MM.1S (cell line): ENCODE measurements around the gene SFTPB.
A peak's percentile ranks its signal among the peaks of the same experiment; 100 is the strongest.

Experiments used
- DNase-seq: peaks from one replicate; pipeline ENCODE4 v3.0.0-alpha.2; 2015
- H2AFZ ChIP-seq: fragments of 300-600 bp; sonication (generic); 2 replicates; pipeline ENCODE4 v1.6.0; 2016; ENCODE audit warnings: antibody characterized with exemption, low read length
- H3F3A ChIP-seq: fragments of 300-600 bp; sonication (generic); 2 replicates; pipeline ENCODE4 v1.6.1; 2016; ENCODE audit warnings: mild to moderate bottlenecking, antibody characterized with exemption, low read length, moderate library complexity, mixed read lengths; ENCODE audit not compliant: insufficient read depth
- H3K27ac ChIP-seq: fragments of 300-600 bp; sonication (generic); 2 replicates; pipeline ENCODE4 v1.5.1; 2016; ENCODE audit warnings: mild to moderate bottlenecking, low read length
- H3K27me3 ChIP-seq: fragments of 300-600 bp; sonication (generic); replicated peaks from 2 replicates; pipeline ENCODE4 v1.6.0; 2016; ENCODE audit warnings: low read length; ENCODE audit not compliant: insufficient read depth
- H3K36me3 ChIP-seq: fragments of 300-600 bp; sonication (generic); replicated peaks from 2 replicates; pipeline ENCODE4 v1.6.1; 2016; ENCODE audit warnings: mild to moderate bottlenecking, low read length, mixed read lengths; ENCODE audit not compliant: insufficient read depth
- H3K4me1 ChIP-seq: fragments of 300-600 bp; sonication (generic); 2 replicates; pipeline ENCODE4 v1.6.1; 2016; ENCODE audit warnings: low read length, mixed read lengths
- H3K4me2 ChIP-seq: fragments of 300-600 bp; sonication (generic); 2 replicates; pipeline ENCODE4 v1.6.0; 2016; ENCODE audit warnings: low read depth, low read length
- H3K4me3 ChIP-seq: fragments of 300-600 bp; sonication (generic); 2 replicates; pipeline ENCODE4 v1.5.1; 2016; ENCODE audit warnings: low read length, mixed read lengths
- H3K79me2 ChIP-seq: fragments of 300-600 bp; sonication (generic); 2 replicates; pipeline ENCODE4 v1.6.1; 2016; ENCODE audit warnings: mixed run types, low read length, mixed read lengths
- H3K9ac ChIP-seq: fragments of 300-600 bp; sonication (generic); 2 replicates; pipeline ENCODE4 v1.6.1; 2016; ENCODE audit warnings: low read length, mixed read lengths
- H3K9me2 ChIP-seq: fragments of 300-600 bp; sonication (generic); replicated peaks from 2 replicates; pipeline ENCODE4 v1.6.1; 2016; ENCODE audit warnings: mild to moderate bottlenecking, low read length, mixed read lengths; ENCODE audit not compliant: insufficient read depth
- H3K9me3 ChIP-seq: fragments of 300-600 bp; sonication (generic); replicated peaks from 2 replicates; pipeline ENCODE4 v1.6.1; 2016; ENCODE audit warnings: mild to moderate bottlenecking, low read length, mixed read lengths; ENCODE audit not compliant: insufficient read depth
- H4K20me1 ChIP-seq: fragments of 300-600 bp; sonication (generic); 2 replicates; pipeline ENCODE4 v1.6.1; 2016; ENCODE audit warnings: mild to moderate bottlenecking, low read length, moderate library complexity, mixed read lengths; ENCODE audit not compliant: insufficient read depth
- CTCF ChIP-seq: fragments of 300-600 bp; sonication (generic); IDR thresholded peaks from 2 replicates; pipeline ENCODE4 v1.5.1; 2016; ENCODE audit warnings: antibody characterized with exemption, low read length, mixed read lengths
- EZH2 ChIP-seq: fragments of 300-600 bp; sonication (generic); optimal IDR thresholded peaks from 2 replicates; pipeline ENCODE3; 2017; ENCODE audit warnings: low read depth, mild to moderate bottlenecking, antibody characterized with exemption, low read length, mixed read lengths
- EZH2phosphoT487 ChIP-seq: fragments of 300-600 bp; sonication (generic); IDR thresholded peaks from 2 replicates; pipeline ENCODE4 v1.6.1; 2018; ENCODE audit warnings: antibody characterized with exemption, low read length

The SFTPB gene

GRCh38 chr2:85712336-85712735, 44.3 kb upstream of the SFTPB start:
- no peak overlapping the region for H3K4me2 ChIP-seq
- H3F3A ChIP-seq: no peaks in the 10 kb centered on the region
- H3K9me3 ChIP-seq: no peaks in the 10 kb centered on the region
- H3K36me3 ChIP-seq: no peaks in the 10 kb centered on the region
- no peaks in the 10 kb centered on the region for H3K79me2 ChIP-seq
- no peaks in the 10 kb centered on the region for H3K27me3 ChIP-seq
- H3K4me1 ChIP-seq: peaks cover 19% of the 10 kb centered on the region
- no peak overlapping the region for H3K27ac ChIP-seq
- no peaks in the 10 kb centered on the region for H3K9me2 ChIP-seq
- no peak overlapping the region for H2AFZ ChIP-seq
- TF ChIP-seq EZH2 (no peak), EZH2phosphoT487 (no peak), CTCF (no peak)
- DNase-seq: no peak
- no peak overlapping the region for H3K4me3 ChIP-seq
- H4K20me1 ChIP-seq: no peaks in the 10 kb centered on the region
- H3K9ac ChIP-seq: no peak overlapping the region

GRCh38 chr2:85711578-85712060, 43.6 kb upstream of the SFTPB start:
- TF ChIP-seq EZH2phosphoT487: no peak
- no peak for TF ChIP-seq CTCF
- TF ChIP-seq EZH2: no peak

DNA sequence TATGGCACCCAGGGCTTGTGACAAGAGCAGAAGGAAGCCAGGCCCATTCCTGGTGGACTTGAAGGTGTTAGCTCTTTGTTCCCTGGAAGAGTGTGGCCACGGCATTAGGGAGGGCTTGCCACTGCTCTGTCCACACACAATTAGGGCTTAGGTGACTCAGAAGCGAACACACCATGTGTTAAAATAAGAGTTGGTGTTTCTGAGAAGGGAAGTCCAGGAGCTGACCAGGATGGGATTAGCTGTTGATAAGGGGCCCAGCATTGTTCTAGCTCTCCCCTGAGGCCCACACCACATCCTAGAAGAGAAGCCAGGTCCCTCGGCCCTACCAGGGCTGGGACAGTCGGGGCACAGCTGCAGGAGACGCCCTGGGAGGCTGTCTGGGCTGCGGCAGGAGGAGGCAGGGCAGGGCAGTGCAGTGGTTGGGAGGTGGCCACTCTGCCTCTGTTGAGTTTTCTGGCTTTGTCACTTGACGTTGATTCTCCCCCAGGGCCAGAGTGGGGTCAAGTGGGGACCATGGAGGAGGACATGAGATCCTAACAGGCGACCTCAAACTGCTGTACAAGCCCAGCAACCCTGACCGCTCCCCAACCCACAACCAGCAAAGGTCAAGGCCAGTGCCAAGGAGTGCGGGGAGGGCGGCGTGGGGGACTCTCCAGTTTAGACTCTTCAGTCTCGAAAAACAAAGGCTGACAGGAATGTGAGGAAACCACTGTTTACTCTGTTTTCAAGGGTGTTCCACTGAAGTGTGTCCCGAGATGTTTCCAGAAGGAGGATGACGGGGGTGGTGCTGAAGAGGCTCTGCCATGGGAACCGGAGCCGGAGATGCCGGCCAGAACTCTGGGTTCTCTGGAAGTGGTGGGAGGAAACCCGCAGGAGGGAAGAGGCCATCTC, 42.9 kb upstream of the SFTPB start:
- no peaks in the 10 kb centered on the region for H3K36me3 ChIP-seq
- H3K9ac ChIP-seq: peak overlapping the region; percentile 36; the same call in 1 of the 2 replicates
- H3K4me1 ChIP-seq: peaks cover 32% of the 10 kb centered on the region
- H3K4me3 ChIP-seq: no peak overlapping the region
- peak overlapping the region; percentile 55 for H3K4me2 ChIP-seq
- no peak overlapping the region; the same call in 1 of the 2 replicates for H3K27ac ChIP-seq
- H2AFZ ChIP-seq: peak overlapping the region; percentile 86
- H3K27me3 ChIP-seq: no peaks in the 10 kb centered on the region
- TF ChIP-seq EZH2phosphoT487 (no peak), EZH2 (no peak), CTCF (no peak)
- H3K9me3 ChIP-seq: no peaks in the 10 kb centered on the region
- no peaks in the 10 kb centered on the region for H3K9me2 ChIP-seq
- DNase-seq: no peak
- no peaks in the 10 kb centered on the region for H3K79me2 ChIP-seq
- no peaks in the 10 kb centered on the region for H3F3A ChIP-seq
- H4K20me1 ChIP-seq: no peaks in the 10 kb centered on the region

More at GRCh38 chr2:85711578-85712060, 43.6 kb upstream of the SFTPB start:
- Histone ChIP-seq H2AFZ (no peak overlapping the region), H4K20me1 (no peaks in the 10 kb centered on the region), H3K36me3 (no peaks in the 10 kb centered on the region), H3K79me2 (no peaks in the 10 kb centered on the region), H3F3A (no peaks in the 10 kb centered on the region), H3K9ac (no peak overlapping the region), H3K4me2 (no peak overlapping the region), H3K9me2 (no peaks in the 10 kb centered on the region), H3K4me3 (no peak overlapping the region), H3K4me1 (peaks cover 25% of the 10 kb centered on the region), H3K27ac (no peak overlapping the region), H3K9me3 (no peaks in the 10 kb centered on the region), H3K27me3 (no peaks in the 10 kb centered on the region)
- no peak for DNase-seq
